Hepatocyte (in vitro differentiated cells): Measurements from ENCODE around the gene ULBP2.

Experiments used
- CTCF ChIP-seq: fragments of 200-600 bp; sonication (generic); IDR thresholded peaks from 2 replicates; pipeline ENCODE4 v1.5.1; 2016; ENCODE audit warnings: antibody characterized with exemption, mild to moderate bottlenecking; ENCODE audit not compliant: poor library complexity
- EZH2 ChIP-seq: fragments of 200-600 bp; sonication (generic); IDR thresholded peaks from 2 replicates; pipeline ENCODE4 v1.6.1; 2016; ENCODE audit warnings: antibody characterized with exemption, mild to moderate bottlenecking, borderline replicate concordance
- EZH2phosphoT487 ChIP-seq: fragments of 200-600 bp; sonication (generic); IDR thresholded peaks from one replicate; pipeline ENCODE4 v1.6.1; 2018; ENCODE audit warnings: antibody characterized with exemption, mild to moderate bottlenecking, low read depth, moderate library complexity; ENCODE audit not compliant: unreplicated experiment, severe bottlenecking

GRCh38 chr6:149924206-149924932, 17.4 kb upstream of the ULBP2 start:
- TF ChIP-seq CTCF: no peak
- TF ChIP-seq EZH2: no peak
- no peak for TF ChIP-seq EZH2phosphoT487
